Heart left ventricle (tissue), 16 donors: ENCODE results near the gene MS4A10. TPM values are rescaled to one million over a fixed set of nuclear protein-coding genes. Genes with fewer than 3 reads are reported as not detected.

Source experiments
- ATAC-seq, 4 donors: fragments of 200-7000 bp; cut with Tn5 transposase; one replicate each; pipeline ENCODE4 v1.9.1; 2020 to 2022; ENCODE audit warnings: moderate library complexity in 4 of 4, mild to moderate bottlenecking in 3 of 4, moderate number of reproducible peaks in 1 of 4
- DNase-seq, 5 donors: peaks; one replicate each; pipeline ENCODE4 v3.0.0-alpha.2; 2020
- H3K27ac ChIP-seq, 12 donors: fragments of 200-600 bp; sonication (generic) in 4 of 12; one replicate each; pipeline versions ENCODE4 v1.5.0 to v1.8.0; 2016 to 2022; ENCODE audit warnings: mild to moderate bottlenecking in 2 of 12
- H3K27me3 ChIP-seq, 9 donors: fragments of 200-600 bp; sonication (generic) in 2 of 9; one replicate each; pipeline versions ENCODE4 v1.5.1 to v1.8.0; 2016 to 2022; ENCODE audit warnings: mild to moderate bottlenecking in 3 of 9
- H3K36me3 ChIP-seq, 9 donors: fragments of 200-600 bp; sonication (generic) in 2 of 9; one replicate each; pipeline versions ENCODE4 v1.5.0 to v1.8.0; 2018 to 2022; ENCODE audit warnings: mild to moderate bottlenecking in 2 of 9
- H3K4me1 ChIP-seq, 12 donors: fragments of 200-600 bp; sonication (generic) in 4 of 12; one replicate each; pipeline versions ENCODE4 v1.5.0 to v1.8.0; 2016 to 2022; ENCODE audit warnings: mild to moderate bottlenecking in 3 of 12
- H3K4me3 ChIP-seq, 12 donors: fragments of 200-600 bp; sonication (generic) in 4 of 12; one replicate each; pipeline versions ENCODE4 v1.5.0 to v1.8.0; 2017 to 2022; ENCODE audit warnings: mild to moderate bottlenecking in 9 of 12, moderate library complexity in 4 of 12
- H3K9me3 ChIP-seq, 12 donors: fragments of 200-600 bp; sonication (generic) in 4 of 12; one replicate each; pipeline versions ENCODE4 v1.5.0 to v1.8.0; 2016 to 2022; ENCODE audit warnings: mild to moderate bottlenecking in 1 of 12
- POLR2A ChIP-seq, 2 donors: fragments of 450-650 bp; IDR thresholded peaks; one replicate each; pipeline ENCODE4 v1.6.1; 2017; ENCODE audit warnings: antibody characterized with exemption in 2 of 2, mild to moderate bottlenecking in 2 of 2, moderate library complexity in 2 of 2
- WGBS, 4 donors: extraction: QIAGEN DNeasy Blood & Tissue Kit in 2 of 4; methylation state at CpG; one replicate each; pipeline versions ENCODE4 v1.1.5 to v1.1.7; 2013 to 2018; 5-methylcytosine and 5-hydroxymethylcytosine counted together
- intact Hi-C, 10 donors: fragments of 100-400 bp; cut with DNase I; formaldehyde crosslinking; loops; one replicate each; pipeline versions ENCODE4 v1.11.1 to v1.14.2; 2022
- polyA plus RNA-seq, 2 donors: library from polyadenylated mRNA; stranded (reverse); fragments of 200-250 nt; gene quantifications; one replicate each; pipeline ENCODE4 v1.2.3, GENCODE V29; 2013
- total RNA-seq, 9 donors: library from RNA; depleted of rRNA in 2 of 9; stranded (reverse); fragments of >200 nt in 2 of 9; fragmentation: NEBNext Ultra II Directional in 3 of 9; extraction: Animal tissue kit (Norgen Biotek cat#: 25700) in 3 of 9; gene quantifications; one replicate each; pipeline versions ENCODE4 v1.1.0 to v1.2.4, GENCODE V29; 2016 to 2023
- TF ChIP-seq, protein P1 (sequence below), 12 donors: fragments of 200-600 bp; sonication (generic) in 4 of 12; IDR thresholded peaks; one replicate each; pipeline versions ENCODE4 v1.5.0 to v1.8.0; 2018 to 2022; ENCODE audit warnings: antibody characterized with exemption in 12 of 12, mild to moderate bottlenecking in 5 of 12
- donor health status: ischemic (EF 13 %, LVEDD 7.1; RV severe dilation, severe dysfunction).
- donor health status: healthy with polysubstance abuse.
- donor health status: DM: no; HTN: yes; CAD: no.
- donor health status: DM: no; HTN: no; CAD: no.
- donor health status: ischemic (EF 25% LVEDD 6.9; RV normal size, moderate dysfunction).
- donor health status: ischemic (EF 25% LVEDD 5.7; RV mildly dilated, moderate dysfunction).
- donor health status: healthy.
- donor health status: DM: yes; HTN: yes; CAD: no.
- donor health status: ischemic (EF 35%, LVEDD 5.7; RV mildly dilated, moderate dysfunction).
- donor health status: nonischemic (EF 11% LVEDD 7.7; RV severe dilation, severe dysfunction).
- donor health status: DM: yes; HTN: yes; CAD: no.
- donor health status: PGD.
- donor health status: ischemic (EF 29% LVEDD 5.4; RV normal size, mild dysfunction).
- donor health status: nonischemic (EF 23%, LVEDD 6.1; RV moderate dilation, normal function).

The MS4A10 gene
- total and polyA plus RNA-seq, 11 donors: not detected

DNA sequence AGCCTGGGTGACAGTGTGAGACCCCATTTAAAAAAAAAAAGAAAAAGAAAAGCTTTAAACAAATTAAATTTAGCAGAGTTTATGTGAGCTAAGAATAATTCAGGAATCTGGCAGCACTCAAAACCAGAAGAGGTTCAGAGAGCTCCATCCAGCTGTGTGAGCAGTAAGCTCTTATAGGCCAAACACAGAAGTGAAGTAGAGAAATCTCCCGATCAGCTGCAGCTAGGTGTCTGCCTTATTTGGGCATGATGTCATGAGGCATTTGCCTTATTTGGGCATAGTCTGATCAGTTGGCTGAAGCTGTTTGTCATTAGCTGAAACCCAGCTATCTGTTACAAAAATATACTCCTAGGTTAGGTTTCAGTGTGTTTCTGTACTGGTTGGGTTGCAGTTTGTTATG lies 20.3 kb upstream of the MS4A10 start:
- Histone ChIP-seq H3K27ac (no peak overlapping the region), H3K4me3 (no peak overlapping the region), H3K9me3 (no peaks in the 10 kb centered on the region), H3K27me3 (peaks cover 0 to 65% (median 4%) of the 10 kb centered on the region in 9 donors), H3K4me1 (peaks cover 0 to 6% (median 0%) of the 10 kb centered on the region in 12 donors), H3K36me3 (no peaks in the 10 kb centered on the region)
- WGBS, 4 donors: 13 to 46% (median 35%) methylated on average over 1 of the region's 1 CpG
- no peak for ATAC-seq
- no peak for DNase-seq
- intact Hi-C loops: no loop called here
- TF ChIP-seq POLR2A (IDR thresholded peaks at IDR 0.05): no peak
- TF ChIP-seq, protein P1, sequence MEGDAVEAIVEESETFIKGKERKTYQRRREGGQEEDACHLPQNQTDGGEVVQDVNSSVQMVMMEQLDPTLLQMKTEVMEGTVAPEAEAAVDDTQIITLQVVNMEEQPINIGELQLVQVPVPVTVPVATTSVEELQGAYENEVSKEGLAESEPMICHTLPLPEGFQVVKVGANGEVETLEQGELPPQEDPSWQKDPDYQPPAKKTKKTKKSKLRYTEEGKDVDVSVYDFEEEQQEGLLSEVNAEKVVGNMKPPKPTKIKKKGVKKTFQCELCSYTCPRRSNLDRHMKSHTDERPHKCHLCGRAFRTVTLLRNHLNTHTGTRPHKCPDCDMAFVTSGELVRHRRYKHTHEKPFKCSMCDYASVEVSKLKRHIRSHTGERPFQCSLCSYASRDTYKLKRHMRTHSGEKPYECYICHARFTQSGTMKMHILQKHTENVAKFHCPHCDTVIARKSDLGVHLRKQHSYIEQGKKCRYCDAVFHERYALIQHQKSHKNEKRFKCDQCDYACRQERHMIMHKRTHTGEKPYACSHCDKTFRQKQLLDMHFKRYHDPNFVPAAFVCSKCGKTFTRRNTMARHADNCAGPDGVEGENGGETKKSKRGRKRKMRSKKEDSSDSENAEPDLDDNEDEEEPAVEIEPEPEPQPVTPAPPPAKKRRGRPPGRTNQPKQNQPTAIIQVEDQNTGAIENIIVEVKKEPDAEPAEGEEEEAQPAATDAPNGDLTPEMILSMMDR (IDR thresholded peaks at IDR 0.05): no peak

DNA sequence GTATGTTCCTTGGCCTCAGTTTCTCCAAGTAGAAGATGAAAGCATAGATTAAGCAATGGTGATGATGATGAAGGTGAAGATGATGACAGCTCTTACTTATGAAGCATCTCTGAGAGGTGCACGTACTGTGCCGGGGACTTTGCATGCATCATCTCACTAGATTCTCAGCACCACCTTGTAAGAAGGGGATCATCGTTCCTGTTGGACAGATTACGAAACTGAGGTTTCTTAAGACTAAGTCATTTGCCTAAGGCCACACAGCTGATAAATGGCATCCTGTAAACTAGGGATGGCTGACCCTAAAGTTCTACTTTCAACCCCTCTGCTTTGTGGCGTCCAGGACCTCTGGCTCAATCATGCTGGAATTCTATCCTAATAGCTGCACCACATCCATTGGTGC lies 19.8 kb upstream of the MS4A10 start:
- WGBS, 4 donors: 89 to 92% (median 90%) methylated on average over 5 of the region's 5 CpGs
- DNase-seq (no peak), ATAC-seq (no peak)
- no peak overlapping the region for H3K4me3 ChIP-seq
- intact Hi-C loops: no loop called here
- TF ChIP-seq POLR2A (IDR thresholded peaks at IDR 0.05): no peak
- H3K9me3 ChIP-seq: no peaks in the 10 kb centered on the region
- H3K27ac ChIP-seq: no peak overlapping the region
- H3K27me3 ChIP-seq: peaks cover 0 to 69% (median 4%) of the 10 kb centered on the region in 9 donors
- peaks cover 0 to 6% (median 0%) of the 10 kb centered on the region in 12 donors for H3K4me1 ChIP-seq
- H3K36me3 ChIP-seq: no peaks in the 10 kb centered on the region

DNA sequence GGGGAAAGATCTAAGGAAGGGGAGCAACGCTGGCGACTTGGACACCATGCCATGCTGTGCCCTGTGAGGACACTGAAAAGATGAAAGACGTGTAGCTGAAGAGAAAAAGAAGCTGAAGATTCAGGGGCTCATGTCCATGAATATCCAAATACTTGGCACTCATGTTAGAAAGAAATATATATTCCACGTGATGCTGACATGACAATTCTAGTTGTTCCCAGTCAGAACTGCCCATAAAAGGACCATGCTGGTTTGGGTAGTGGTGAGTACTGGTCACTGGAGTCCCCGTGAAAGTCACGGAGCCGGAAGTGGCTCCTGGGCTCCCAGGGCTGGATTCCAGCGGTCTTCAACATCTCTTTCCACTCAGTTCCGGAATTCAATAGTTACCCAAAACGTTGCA lies 18.6 kb upstream of the MS4A10 start:
- intact Hi-C loops: no loop called here
- no peak overlapping the region for H3K27ac ChIP-seq
- no peak for TF ChIP-seq POLR2A (IDR thresholded peaks at IDR 0.05)
- TF ChIP-seq, protein P1 (IDR thresholded peaks at IDR 0.05): no peak
- H3K4me3 ChIP-seq: no peak overlapping the region
- no peak for ATAC-seq
- 79 to 85% (median 80%) methylated on average over 10 of the region's 10 CpGs for WGBS, 4 donors
- H3K9me3 ChIP-seq: no peaks in the 10 kb centered on the region
- H3K36me3 ChIP-seq: no peaks in the 10 kb centered on the region
- peaks cover 0 to 72% (median 4%) of the 10 kb centered on the region in 9 donors for H3K27me3 ChIP-seq
- no peak for DNase-seq
- peaks cover 0 to 6% (median 0%) of the 10 kb centered on the region in 12 donors for H3K4me1 ChIP-seq

DNA sequence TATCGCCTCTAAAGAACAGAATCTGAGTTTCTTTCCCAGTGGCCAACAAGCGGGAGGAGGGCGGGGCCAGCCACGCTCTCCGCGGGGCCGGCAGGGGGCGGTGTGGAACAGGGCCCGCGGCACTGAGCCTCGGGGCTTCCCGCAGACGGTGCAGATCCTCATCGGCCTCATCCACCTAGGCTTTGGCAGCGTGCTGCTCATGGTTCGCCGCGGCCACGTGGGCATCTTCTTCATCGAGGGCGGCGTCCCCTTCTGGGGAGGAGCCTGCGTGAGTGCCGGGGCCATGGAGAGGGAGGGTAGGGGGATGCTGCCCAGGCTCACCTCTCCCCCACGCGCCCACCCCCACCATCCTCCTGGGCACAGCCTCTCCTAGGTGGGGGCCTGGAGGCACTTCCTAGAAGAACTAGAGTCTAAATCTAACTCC lies 17.7 kb upstream of the MS4A10 start:
- H3K4me1 ChIP-seq: no peaks in the 10 kb centered on the region
- TF ChIP-seq, protein P1 (IDR thresholded peaks at IDR 0.05): peak in 10 of 12 donors; percentile 14 to 48 (median 28)
- TF ChIP-seq POLR2A (IDR thresholded peaks at IDR 0.05): no peak
- H3K4me3 ChIP-seq: no peak overlapping the region
- no peaks in the 10 kb centered on the region for H3K36me3 ChIP-seq
- 23 to 31% (median 30%) methylated on average over 18 to 26 of the region's 26 CpGs for WGBS, 4 donors
- peak in 2 of 4 donors; percentile 33 to 38 for ATAC-seq
- DNase-seq: no peak
- H3K27ac ChIP-seq: no peak overlapping the region
- intact Hi-C loops: no loop called here
- H3K27me3 ChIP-seq: peaks cover 0 to 77% (median 4%) of the 10 kb centered on the region in 9 donors
- no peaks in the 10 kb centered on the region for H3K9me3 ChIP-seq

DNA sequence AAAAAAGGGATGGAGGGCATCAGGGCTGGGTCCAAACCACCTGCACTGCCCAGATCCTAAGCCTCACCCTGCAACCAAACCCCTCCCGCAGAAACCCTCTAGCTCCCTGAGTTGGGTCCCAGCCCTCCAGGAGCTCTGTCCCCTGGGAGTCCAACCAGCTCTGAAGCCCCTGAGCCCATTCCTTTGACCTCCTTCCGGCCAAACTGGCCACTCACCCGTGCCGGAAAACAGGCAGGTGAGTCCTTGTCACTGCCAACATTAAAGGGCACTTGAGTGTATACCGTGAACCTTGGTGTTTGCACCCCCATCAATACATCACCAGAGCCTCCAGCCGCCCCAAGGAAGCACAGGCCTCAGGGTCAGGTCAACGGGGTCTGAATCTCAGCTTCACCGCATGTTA lies 16.9 kb upstream of the MS4A10 start:
- no peak for ATAC-seq
- Histone ChIP-seq H3K27me3 (peaks cover 0 to 70% (median 4%) of the 10 kb centered on the region in 9 donors), H3K27ac (no peak overlapping the region)

More for the DNA sequence above, 16.9 kb upstream of the MS4A10 start:
- H3K4me1 ChIP-seq: no peaks in the 10 kb centered on the region
- H3K4me3 ChIP-seq: no peak overlapping the region
- WGBS, 4 donors: 88 to 93% (median 91%) methylated on average over 5 to 8 of the region's 8 CpGs
- H3K36me3 ChIP-seq: no peaks in the 10 kb centered on the region
- intact Hi-C loops: no loop called here
- no peaks in the 10 kb centered on the region for H3K9me3 ChIP-seq
- DNase-seq: no peak
- TF ChIP-seq POLR2A (IDR thresholded peaks at IDR 0.05): no peak
- TF ChIP-seq, protein P1 (IDR thresholded peaks at IDR 0.05): no peak
